Parathyroid adenoma (tissue), 2 donors: ENCODE results near the gene SEMA6A.

Source experiments
- H2AFZ ChIP-seq: fragments of 300-600 bp; sonication (generic); one replicate; pipeline ENCODE4 v1.7.0; 2017; ENCODE audit warnings: antibody characterized with exemption, mild to moderate bottlenecking
- H3K27ac ChIP-seq: fragments of 300-600 bp; sonication (generic); one replicate; pipeline ENCODE4 v1.7.0; 2017
- H3K27me3 ChIP-seq: fragments of 300-600 bp; sonication (generic); one replicate; pipeline ENCODE4 v1.7.0; 2017; ENCODE audit warnings: low read length; ENCODE audit not compliant: control insufficient read depth, insufficient read depth
- H3K36me3 ChIP-seq: fragments of 300-600 bp; sonication (generic); one replicate; pipeline ENCODE4 v1.7.0; 2017; ENCODE audit warnings: low read length; ENCODE audit not compliant: control insufficient read depth, insufficient read depth
- H3K4me1 ChIP-seq: fragments of 300-600 bp; sonication (generic); one replicate; pipeline ENCODE4 v1.7.0; 2017; ENCODE audit warnings: control low read depth
- H3K4me2 ChIP-seq: fragments of 300-600 bp; sonication (generic); one replicate; pipeline ENCODE4 v1.7.0; 2017; ENCODE audit warnings: low read length
- H3K4me3 ChIP-seq: fragments of 300-600 bp; sonication (generic); one replicate; pipeline ENCODE4 v1.7.0; 2017; ENCODE audit warnings: low read depth, low read length
- H3K79me2 ChIP-seq: fragments of 300-600 bp; sonication (generic); one replicate; pipeline ENCODE4 v1.7.0; 2017; ENCODE audit warnings: control low read depth
- H3K9ac ChIP-seq: fragments of 300-600 bp; sonication (generic); one replicate; pipeline ENCODE4 v1.7.0; 2017; ENCODE audit warnings: mild to moderate bottlenecking
- H3K9me3 ChIP-seq: fragments of 300-600 bp; sonication (generic); one replicate; pipeline ENCODE4 v1.7.0; 2017; ENCODE audit warnings: low read length; ENCODE audit not compliant: control insufficient read depth
- TF ChIP-seq, protein P1 (sequence below): fragments of 300-600 bp; sonication (generic); IDR thresholded peaks from one replicate; pipeline ENCODE4 v1.7.0; 2017; ENCODE audit warnings: antibody characterized with exemption, mild to moderate bottlenecking
- donor health status: primary hyperparathyroidism.

The SEMA6A gene

DNA sequence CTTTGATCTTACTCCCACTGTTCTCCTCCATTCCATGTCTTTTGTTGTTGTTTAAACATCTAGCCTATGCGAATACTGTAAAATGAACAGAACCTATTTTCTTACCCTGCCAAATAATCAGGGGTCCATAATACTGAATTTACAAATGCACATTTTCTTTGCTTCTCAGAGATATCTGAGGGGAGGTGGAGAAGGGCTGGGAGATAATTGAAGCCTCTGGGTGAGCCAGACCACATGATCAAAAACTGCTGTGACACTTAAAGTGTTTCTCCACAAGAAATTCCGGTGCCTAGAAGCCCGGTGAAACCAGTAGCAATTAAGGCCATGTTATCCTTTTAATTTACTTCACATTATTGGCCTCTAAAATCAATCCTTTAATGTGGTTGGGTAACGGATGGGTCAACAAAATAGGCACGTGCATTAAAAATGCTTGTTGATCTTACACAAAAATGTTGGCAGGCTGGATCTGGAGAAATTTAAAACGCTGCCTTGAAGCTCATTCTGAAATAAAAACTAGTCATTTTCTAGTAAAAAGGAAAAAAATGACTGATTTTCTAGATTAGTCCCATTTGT lies 10.8 kb downstream of the SEMA6A start:
- TF ChIP-seq, protein P1, sequence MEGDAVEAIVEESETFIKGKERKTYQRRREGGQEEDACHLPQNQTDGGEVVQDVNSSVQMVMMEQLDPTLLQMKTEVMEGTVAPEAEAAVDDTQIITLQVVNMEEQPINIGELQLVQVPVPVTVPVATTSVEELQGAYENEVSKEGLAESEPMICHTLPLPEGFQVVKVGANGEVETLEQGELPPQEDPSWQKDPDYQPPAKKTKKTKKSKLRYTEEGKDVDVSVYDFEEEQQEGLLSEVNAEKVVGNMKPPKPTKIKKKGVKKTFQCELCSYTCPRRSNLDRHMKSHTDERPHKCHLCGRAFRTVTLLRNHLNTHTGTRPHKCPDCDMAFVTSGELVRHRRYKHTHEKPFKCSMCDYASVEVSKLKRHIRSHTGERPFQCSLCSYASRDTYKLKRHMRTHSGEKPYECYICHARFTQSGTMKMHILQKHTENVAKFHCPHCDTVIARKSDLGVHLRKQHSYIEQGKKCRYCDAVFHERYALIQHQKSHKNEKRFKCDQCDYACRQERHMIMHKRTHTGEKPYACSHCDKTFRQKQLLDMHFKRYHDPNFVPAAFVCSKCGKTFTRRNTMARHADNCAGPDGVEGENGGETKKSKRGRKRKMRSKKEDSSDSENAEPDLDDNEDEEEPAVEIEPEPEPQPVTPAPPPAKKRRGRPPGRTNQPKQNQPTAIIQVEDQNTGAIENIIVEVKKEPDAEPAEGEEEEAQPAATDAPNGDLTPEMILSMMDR: no peak
- H3K36me3 ChIP-seq: no peaks in the 10 kb centered on the region
- no peak overlapping the region for H3K9ac ChIP-seq
- H3K4me3 ChIP-seq: no peak overlapping the region
- no peak overlapping the region for H3K4me2 ChIP-seq
- H3K27ac ChIP-seq: no peak overlapping the region
- H3K79me2 ChIP-seq: no peaks in the 10 kb centered on the region
- peaks cover 5% of the 10 kb centered on the region for H3K4me1 ChIP-seq
- H2AFZ ChIP-seq: no peak overlapping the region
- H3K9me3 ChIP-seq: no peaks in the 10 kb centered on the region
- H3K27me3 ChIP-seq: no peaks in the 10 kb centered on the region

DNA sequence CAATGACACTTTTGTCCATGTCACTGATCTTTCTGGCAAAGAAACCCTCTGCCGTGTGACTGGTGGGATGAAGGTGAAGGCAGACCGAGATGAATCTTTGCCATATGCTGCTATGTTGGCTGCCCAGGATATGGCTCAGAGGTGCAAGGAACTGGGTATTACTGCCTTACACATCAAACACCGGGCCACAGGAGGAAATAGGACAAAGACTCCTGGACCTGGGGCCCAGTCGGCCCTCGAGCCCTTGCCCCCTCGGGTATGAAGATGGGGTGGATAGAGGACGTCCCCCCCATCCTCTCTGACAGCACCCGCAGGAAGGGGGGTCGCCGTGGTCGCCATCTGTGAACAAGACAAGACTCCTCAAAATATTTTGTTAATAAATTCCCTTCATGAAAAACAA lies 12.0 kb downstream of the SEMA6A start:
- H3K36me3 ChIP-seq: no peaks in the 10 kb centered on the region
- H3K4me2 ChIP-seq: no peak overlapping the region
- H3K27ac ChIP-seq: no peak overlapping the region
- peaks cover 5% of the 10 kb centered on the region for H3K4me1 ChIP-seq
- no peak overlapping the region for H2AFZ ChIP-seq
- H3K9me3 ChIP-seq: no peaks in the 10 kb centered on the region
- H3K79me2 ChIP-seq: no peaks in the 10 kb centered on the region
- H3K9ac ChIP-seq: no peak overlapping the region
- TF ChIP-seq, protein P1: no peak
- H3K27me3 ChIP-seq: no peaks in the 10 kb centered on the region
- no peak overlapping the region for H3K4me3 ChIP-seq

DNA sequence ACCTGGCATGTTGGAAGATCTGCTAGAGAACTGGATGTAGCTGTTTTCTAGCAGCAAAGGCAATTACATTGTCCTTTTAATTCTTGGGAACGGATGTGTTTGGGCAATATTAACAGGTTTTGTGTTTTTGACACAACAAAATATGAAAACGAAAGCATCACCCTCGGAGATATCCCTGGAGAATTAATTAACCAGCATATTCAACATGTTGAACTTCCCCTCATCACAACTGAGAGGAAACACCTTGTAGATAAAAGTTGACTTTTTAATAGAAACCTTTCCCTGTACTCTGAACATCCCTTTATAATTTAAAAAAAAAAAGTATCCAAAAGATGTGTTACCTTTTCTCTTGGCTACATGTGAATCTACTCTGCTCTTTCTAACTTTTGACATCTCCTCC lies 13.0 kb downstream of the SEMA6A start:
- Histone ChIP-seq H2AFZ (no peak overlapping the region), H3K79me2 (no peaks in the 10 kb centered on the region), H3K36me3 (no peaks in the 10 kb centered on the region), H3K9me3 (no peaks in the 10 kb centered on the region), H3K4me2 (no peak overlapping the region), H3K27me3 (no peaks in the 10 kb centered on the region), H3K9ac (no peak overlapping the region), H3K27ac (no peak overlapping the region), H3K4me3 (no peak overlapping the region), H3K4me1 (peaks cover 5% of the 10 kb centered on the region)
- TF ChIP-seq, protein P1: no peak

DNA sequence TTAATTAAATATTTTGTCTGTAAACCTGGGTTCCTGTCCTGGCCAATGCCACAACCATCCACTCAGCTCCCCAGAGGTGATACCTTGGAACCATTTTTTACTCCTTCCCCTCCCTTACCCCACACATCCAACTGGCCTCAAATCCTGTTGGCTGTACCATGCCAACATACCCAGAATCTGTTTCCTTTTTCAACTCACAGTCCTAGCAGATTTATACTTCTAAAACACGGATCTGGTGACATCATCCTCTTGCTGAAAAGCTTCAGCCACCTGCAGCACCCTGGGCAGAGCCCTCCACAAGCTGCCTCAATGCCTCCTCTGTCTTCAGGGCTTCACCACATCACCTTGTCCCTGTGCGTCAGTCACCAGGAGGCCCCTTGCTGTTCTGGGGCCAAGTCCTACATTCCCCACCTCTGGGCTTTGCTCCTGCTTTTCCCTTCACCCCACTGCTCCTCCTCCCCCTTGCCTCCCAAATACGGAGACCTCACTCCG lies 14.9 kb downstream of the SEMA6A start:
- Histone ChIP-seq H3K4me1 (no peaks in the 10 kb centered on the region), H2AFZ (no peak overlapping the region), H3K27me3 (no peaks in the 10 kb centered on the region), H3K27ac (no peak overlapping the region), H3K9me3 (no peaks in the 10 kb centered on the region), H3K79me2 (no peaks in the 10 kb centered on the region), H3K36me3 (no peaks in the 10 kb centered on the region), H3K4me3 (no peak overlapping the region), H3K4me2 (no peak overlapping the region), H3K9ac (no peak overlapping the region)
- TF ChIP-seq, protein P1: no peak

DNA sequence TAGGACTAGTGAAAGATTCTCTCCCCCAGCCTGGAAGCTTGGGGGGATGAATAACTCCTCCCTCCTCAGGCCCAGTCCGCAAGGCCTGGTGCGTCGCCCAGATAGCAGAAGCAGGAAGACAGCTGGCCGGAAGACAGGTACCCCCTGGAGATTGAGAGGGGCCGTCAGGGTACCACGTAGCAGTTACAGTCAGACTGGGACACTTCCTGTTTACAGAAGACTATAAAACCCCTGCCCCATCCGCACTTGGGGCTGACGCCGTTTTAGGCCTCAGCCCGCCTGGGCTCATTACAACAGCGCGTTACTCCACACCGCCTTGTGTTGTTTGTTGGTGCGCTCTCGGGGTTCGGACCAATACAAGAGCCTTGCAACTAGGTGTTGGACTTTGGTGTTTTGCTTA lies 15.4 kb downstream of the SEMA6A start:
- H3K27ac ChIP-seq: no peak overlapping the region
- H3K27me3 ChIP-seq: no peaks in the 10 kb centered on the region
- no peaks in the 10 kb centered on the region for H3K4me1 ChIP-seq
- H2AFZ ChIP-seq: no peak overlapping the region
- H3K79me2 ChIP-seq: no peaks in the 10 kb centered on the region
- TF ChIP-seq, protein P1: no peak
- H3K4me3 ChIP-seq: no peak overlapping the region
- no peaks in the 10 kb centered on the region for H3K36me3 ChIP-seq
- H3K9me3 ChIP-seq: no peaks in the 10 kb centered on the region
- no peak overlapping the region for H3K4me2 ChIP-seq
- no peak overlapping the region for H3K9ac ChIP-seq
